Measurements from ENCODE around the gene CPNE8.
"Not testable (repeated sequence)": the region's sequence is repeated elsewhere in the genome, so short reads cannot be mapped to it uniquely, and the experiment has no call there.

Gene CPNE8

GRCh38 chr12:38825006-38825405 is 80.4 kb downstream of the CPNE8 start:
- DNase-seq (ENCODE audit: low spot score) = no peak

- peak; percentile 13 for DNase-seq (ENCODE audit: low spot score)
Observed at GRCh38 chr12:38823738-38824137, 81.7 kb downstream of the CPNE8 start.

DNA sequence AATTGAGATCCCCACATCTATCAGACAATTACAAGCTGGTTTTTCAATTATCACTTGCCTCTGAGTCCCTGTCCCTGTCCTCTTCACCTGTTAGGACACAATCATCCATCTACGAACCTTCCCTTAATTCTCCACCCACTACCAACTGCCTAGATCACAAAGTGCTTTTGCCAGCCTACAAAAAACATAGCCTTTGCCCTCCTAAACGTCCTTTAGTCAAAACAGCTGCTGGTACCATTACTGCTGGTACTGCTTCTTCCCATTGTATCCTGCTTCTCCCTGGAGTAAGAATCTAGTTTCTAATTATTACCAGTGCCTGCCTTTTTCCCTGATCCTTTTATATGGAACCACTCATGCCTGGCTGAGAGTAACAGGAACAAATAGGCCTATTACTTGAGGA is 82.1 kb downstream of the CPNE8 start:
- DNase-seq (ENCODE audit: low spot score) = no peak

GRCh38 chr12:38817942-38818341 is 87.4 kb downstream of the CPNE8 start:
- DNase-seq (ENCODE audit: low spot score) = no peak

GRCh38 chr12:38813923-38814322 is 91.5 kb downstream of the CPNE8 start:
- DNase-seq (ENCODE audit: low spot score) = no peak

DNA sequence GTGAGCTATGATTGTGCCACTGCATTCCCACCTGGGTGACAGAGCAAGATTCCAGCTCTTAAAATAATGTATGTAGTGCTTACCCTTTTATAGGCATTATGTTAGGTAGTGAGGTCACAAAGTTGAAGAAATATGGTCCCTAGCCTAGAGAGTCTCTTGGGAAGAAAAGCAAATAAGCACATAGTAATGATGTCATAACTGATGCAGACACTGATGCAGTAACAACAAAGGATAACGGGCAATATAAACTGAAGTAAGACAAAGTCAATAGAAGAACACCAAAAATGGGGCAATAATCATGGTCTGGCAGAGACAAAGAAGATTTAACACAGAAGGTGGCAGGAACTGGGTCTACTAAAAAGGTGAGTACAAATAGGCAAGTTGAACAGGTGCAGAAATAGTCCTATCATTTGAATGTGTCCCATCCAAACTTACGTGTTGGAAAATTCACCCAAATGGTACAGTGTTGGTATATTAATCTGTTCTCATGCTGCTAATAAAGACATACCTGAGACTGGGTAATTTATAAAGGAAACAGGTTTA is 93.5 kb downstream of the CPNE8 start:
- DNase-seq (ENCODE audit: low spot score) = no peak

- no peak for DNase-seq (ENCODE audit: low spot score)
Observed at GRCh38 chr12:38809832-38810231, 95.6 kb downstream of the CPNE8 start.

GRCh38 chr12:38788106-38788505 is 117.3 kb downstream of the CPNE8 start:
- no peak for DNase-seq (ENCODE audit: low spot score)

DNA sequence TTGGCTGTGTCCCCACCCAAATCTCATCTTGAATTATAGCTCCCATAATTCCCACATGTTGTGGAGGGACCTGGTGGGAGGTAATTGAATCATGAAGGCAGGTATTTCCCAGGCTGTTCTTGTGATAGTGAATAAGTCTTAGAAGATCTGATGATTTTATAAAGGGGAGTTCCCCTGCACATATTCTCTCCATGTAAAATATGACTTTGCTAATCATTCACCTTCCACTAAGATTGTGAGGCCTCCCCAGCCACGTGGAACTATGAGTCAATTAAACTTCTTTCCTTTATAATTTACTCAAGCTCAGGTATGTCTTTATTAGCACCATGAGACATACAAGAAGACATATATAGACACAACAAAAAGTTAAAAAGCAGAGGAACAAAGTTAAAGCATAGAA is 120.0 kb downstream of the CPNE8 start:
- DNase-seq (ENCODE audit: low spot score) = no peak

DNA sequence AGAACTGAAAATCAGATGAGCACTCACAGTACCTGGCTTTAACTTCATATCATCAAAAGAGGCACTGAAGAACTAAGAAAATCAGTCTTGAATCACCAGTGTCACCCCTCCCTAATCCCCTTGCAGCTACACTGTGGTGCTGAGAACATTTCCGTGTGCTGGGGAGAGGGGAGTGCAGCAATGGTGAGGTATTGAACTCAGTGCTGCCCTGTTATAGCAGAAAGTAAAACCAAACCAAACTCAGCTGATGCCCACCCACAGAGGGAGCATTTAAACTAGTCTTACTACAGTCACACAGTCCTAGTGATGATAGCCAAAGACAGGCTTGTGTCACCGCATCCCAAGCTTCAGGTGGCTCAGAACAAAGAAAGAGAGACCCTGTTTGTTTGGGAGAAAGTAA is 122.1 kb downstream of the CPNE8 start:
- DNase-seq (ENCODE audit: low spot score) = no peak

GRCh38 chr12:38782359-38782758 is 123.0 kb downstream of the CPNE8 start:
- DNase-seq (ENCODE audit: low spot score) = no peak

DNA sequence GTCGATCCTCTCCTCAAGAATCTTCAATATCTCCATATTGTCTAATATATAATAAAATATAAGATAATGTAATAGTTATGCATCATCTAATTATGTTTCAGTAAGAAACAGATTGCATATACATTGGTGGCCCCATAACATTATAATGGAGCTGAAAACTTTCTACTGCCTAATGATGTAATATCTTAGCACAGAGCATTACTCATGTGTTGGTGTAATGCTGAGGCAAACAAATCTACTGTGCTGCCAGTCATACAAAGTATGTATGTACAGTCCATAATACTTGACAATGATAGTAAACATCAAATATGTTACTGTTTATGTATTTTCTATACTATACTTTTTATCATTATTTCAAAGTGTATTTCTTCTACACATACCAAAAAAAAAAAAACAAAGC is 128.7 kb downstream of the CPNE8 start:
- no peak for DNase-seq (ENCODE audit: low spot score)

DNA sequence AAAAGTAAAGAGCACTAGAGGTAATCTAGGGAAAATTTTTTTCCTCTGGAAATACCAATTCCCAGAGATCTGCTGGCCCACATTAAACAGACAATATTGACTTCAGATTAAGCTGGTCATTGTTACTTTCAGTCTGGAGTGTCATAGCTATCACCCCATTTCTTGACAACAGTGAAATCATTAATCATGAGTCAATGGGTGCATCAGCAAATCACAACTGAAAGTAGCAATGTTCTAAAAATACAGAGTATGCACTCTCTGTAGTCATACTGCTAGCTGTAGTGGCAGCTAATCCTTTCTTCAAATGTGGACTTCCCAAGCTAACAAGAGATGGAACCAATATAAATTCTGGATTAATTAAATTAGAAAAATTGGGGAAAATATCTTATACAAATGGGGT is 129.9 kb downstream of the CPNE8 start:
- DNase-seq (ENCODE audit: low spot score) = no peak

DNA sequence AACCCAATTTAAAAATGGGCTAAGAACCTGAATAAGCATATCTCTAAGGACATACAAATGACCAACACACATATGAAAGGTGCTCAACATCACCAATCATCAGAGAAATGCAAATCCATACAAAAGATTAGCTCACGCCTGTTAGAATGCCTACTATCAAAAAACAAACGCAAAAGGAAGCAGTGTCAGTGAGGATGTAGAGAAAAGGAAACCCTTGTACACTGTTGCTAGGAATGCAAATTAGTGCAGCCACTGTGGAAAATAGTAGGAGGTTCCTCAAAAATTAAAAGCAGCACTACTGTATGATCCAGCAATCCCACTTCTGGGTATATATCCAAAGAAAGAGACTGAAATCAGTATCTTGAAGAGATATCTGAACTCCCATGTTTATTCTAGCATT is 133.0 kb downstream of the CPNE8 start:
- DNase-seq (ENCODE audit: low spot score) = no peak

DNA sequence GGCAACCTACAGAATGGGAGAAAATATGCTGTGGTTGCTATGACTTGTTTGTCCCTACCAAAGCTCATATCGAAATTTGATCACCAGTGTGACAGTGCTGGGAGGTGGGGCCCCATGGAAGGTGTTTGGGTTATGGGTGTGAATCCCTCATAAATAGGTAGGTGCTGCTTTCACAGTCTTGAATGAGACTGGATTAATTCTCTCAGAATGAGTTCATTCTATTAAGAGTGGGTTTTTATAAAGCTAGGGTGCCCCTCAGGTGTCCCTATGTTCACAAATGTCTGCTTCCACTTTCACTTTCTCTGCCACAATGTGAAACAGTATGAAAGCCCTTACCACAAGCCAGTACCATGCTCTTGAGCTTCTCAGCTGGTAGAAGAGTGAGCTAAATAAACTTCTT is 133.5 kb downstream of the CPNE8 start:
- no peak for DNase-seq (ENCODE audit: low spot score)

DNA sequence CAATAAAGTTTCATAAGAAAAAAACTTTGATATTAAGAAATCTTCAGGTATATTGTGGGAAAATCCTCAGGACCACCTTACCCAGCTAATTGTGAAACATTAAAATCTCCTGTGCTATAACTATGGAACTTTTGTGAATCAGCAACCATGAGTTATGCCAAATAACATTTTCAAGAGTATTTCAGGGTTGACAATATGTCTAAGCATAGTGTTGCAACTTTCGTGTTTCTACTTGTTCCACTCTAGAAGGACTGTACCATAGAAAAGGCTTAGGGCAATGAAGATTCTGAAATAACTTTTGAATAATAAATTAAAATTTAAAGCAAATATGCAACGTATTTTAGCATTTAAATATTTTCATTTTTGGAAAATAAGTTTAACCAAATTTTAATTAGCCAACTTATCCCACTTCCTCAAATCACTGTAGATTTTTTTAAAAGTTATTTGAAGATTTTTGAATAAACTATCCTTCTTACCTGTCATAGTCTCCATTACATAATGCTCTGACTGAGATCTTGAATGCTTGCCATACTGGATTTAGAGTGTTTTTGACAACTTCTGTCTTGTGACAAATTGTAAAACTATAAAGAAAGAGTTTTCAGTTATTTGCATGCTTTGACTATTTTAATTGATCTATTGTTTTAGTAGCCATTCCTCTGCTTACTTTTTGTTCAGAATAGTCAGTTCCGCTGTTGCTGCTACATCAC is 143.6 kb downstream of the CPNE8 start:
- DNase-seq (ENCODE audit: low spot score) = no peak

DNA sequence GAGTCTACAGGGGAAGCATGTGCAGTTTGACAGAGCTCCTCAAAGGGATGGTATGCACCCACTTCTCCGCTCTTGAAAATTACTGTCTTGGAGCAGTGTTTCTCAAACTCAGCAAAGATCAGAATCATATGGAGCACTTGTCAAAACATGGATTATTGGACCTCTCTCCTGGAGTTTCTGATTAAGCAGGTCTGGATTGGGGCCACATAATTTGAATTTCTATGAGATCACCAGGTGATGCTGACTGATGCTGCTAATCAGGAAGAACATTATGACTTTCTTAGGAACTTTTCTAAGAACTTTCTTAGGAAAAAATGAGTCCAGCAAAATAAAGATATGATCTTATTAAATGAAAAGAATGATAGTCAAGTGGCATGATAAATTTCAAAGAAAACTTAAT is 144.3 kb downstream of the CPNE8 start:
- no peak for DNase-seq (ENCODE audit: low spot score)

GRCh38 chr12:38759621-38760020 is 145.8 kb downstream of the CPNE8 start:
- no peak for DNase-seq (ENCODE audit: low spot score)

DNA sequence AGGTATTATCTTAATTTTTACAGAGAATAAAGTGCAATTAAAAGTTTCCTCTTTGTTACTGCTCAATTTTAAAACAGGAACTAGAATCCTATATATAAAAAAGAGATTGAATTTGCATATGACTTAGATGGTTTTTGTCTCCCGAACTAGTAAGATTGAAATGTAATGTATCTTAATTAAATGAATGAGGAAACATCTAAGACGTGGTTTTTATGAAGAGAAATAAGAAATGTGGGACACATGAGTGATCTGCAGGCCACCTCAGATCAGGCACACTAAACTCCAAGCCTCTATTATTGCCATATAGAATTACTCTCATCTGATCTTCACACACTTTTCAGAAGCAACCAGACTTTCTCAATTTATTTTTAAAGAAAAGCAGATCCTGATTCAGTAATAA is 158.6 kb downstream of the CPNE8 start:
- DNase-seq (ENCODE audit: low spot score) = no peak

GRCh38 chr12:38745601-38746000 is 159.8 kb downstream of the CPNE8 start:
- DNase-seq (ENCODE audit: low spot score) = no peak

GRCh38 chr12:38744041-38744440 is 161.3 kb downstream of the CPNE8 start:
- DNase-seq (ENCODE audit: low spot score) = no peak

- not testable (repeated sequence) for DNase-seq (ENCODE audit: low spot score)
Observed at GRCh38 chr12:38742496-38742895, 162.9 kb downstream of the CPNE8 start.

- no peak for DNase-seq (ENCODE audit: low spot score)
Observed at GRCh38 chr12:38736821-38737220, 168.6 kb downstream of the CPNE8 start.

GRCh38 chr12:38732761-38733160 is 172.6 kb downstream of the CPNE8 start:
- DNase-seq (ENCODE audit: low spot score) = no peak

Data from Ammon's horn (tissue), 1 donor.